ENCODE data around the gene HHIPL2. TPM values are rescaled to one million over a fixed set of nuclear protein-coding genes. Genes with fewer than 3 reads are reported as not detected.

Gene HHIPL2
- total and polyA plus RNA-seq, 8 donors, result 0.20 TPM; not detected in 7

DNA sequence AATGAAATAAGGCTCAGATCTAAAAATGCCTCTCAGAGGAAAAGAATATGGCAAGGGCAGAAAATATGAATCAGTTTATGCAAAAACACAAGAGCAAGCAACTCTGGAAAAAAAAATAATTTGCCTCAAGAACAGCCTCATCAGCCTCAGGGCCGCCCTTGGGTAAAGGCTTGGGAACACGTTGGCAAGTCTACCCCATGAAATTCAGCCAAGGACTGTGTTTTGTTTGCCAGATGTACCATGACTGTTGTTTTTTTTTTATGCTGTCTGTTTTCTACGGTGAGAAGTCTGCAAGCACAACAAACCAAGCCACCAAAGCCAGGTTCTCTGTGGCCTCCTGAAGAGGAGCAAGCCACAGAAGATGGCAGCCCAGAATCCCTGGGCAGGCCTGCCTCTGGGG is 18.0 kb downstream of the HHIPL2 start:
- no peak overlapping the region for H3K27ac ChIP-seq
- no peaks in the 10 kb centered on the region for H3K36me3 ChIP-seq
- H3K4me3 ChIP-seq, result no peak overlapping the region
- no peaks in the 10 kb centered on the region for H3K9me3 ChIP-seq
- intact Hi-C loops (cut with DNase I; ENCODE audit: low total_unique reads), result no loop called here
- 58 to 73% (median 69%) methylated on average over 3 of the region's 3 CpGs for WGBS, 5 donors
- H3K27me3 ChIP-seq, result no peaks in the 10 kb centered on the region
- H3K4me1 ChIP-seq, result no peaks in the 10 kb centered on the region
- TF ChIP-seq, protein P1, sequence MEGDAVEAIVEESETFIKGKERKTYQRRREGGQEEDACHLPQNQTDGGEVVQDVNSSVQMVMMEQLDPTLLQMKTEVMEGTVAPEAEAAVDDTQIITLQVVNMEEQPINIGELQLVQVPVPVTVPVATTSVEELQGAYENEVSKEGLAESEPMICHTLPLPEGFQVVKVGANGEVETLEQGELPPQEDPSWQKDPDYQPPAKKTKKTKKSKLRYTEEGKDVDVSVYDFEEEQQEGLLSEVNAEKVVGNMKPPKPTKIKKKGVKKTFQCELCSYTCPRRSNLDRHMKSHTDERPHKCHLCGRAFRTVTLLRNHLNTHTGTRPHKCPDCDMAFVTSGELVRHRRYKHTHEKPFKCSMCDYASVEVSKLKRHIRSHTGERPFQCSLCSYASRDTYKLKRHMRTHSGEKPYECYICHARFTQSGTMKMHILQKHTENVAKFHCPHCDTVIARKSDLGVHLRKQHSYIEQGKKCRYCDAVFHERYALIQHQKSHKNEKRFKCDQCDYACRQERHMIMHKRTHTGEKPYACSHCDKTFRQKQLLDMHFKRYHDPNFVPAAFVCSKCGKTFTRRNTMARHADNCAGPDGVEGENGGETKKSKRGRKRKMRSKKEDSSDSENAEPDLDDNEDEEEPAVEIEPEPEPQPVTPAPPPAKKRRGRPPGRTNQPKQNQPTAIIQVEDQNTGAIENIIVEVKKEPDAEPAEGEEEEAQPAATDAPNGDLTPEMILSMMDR (IDR thresholded peaks at IDR 0.05), result no peak
- TF ChIP-seq POLR2A (IDR thresholded peaks at IDR 0.05), result no peak
- TF ChIP-seq EP300 (IDR thresholded peaks at IDR 0.05), result no peak
- no peak for TF ChIP-seq POLR2AphosphoS5 (IDR thresholded peaks at IDR 0.05)
- no peak for DNase-seq

- TF ChIP-seq, protein P1 (IDR thresholded peaks at IDR 0.05), result no peak
- Histone ChIP-seq H3K4me3 (no peak overlapping the region), H3K27me3 (no peaks in the 10 kb centered on the region), H3K27ac (no peak overlapping the region), H3K9me3 (no peaks in the 10 kb centered on the region), H3K36me3 (no peaks in the 10 kb centered on the region), H3K4me1 (no peaks in the 10 kb centered on the region)
- no peak for DNase-seq
- WGBS, 5 donors, result 84 to 93% (median 90%) methylated on average over 3 of the region's 3 CpGs
- intact Hi-C loops (cut with DNase I; ENCODE audit: low total_unique reads), result no loop called here
These were observed 18.7 kb downstream of the HHIPL2 start for GRCh38 chr1:222529181-222529580.

DNA sequence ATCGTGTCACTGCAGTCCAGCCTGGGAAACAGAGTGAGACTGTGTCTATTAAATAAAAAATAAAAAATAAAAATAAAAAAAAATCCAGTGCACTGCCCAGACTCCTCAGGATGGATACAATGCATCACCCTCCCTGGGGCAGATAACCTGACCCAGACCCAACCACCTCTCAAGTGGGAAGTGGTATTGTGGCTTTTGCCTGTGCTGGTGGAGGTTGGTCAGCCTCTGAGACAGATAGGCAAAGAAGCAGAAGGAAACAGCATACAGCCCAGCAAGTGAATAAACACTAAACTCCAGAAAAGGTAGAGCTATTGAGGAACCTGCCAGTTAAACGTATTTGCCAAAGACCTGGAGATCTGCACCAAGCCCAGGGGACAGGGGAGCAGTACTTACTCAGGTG is 22.0 kb downstream of the HHIPL2 start:
- Histone ChIP-seq H3K9me3 (no peaks in the 10 kb centered on the region), H3K27ac (no peak overlapping the region), H3K4me3 (no peak overlapping the region), H3K36me3 (no peaks in the 10 kb centered on the region), H3K4me1 (no peaks in the 10 kb centered on the region), H3K27me3 (no peaks in the 10 kb centered on the region)
- DNase-seq, result no peak
- WGBS, 5 donors, result 58 to 78% (median 71%) methylated on average over 2 of the region's 2 CpGs
- TF ChIP-seq, protein P1 (IDR thresholded peaks at IDR 0.05), result no peak
- no peak for TF ChIP-seq POLR2A (IDR thresholded peaks at IDR 0.05)
- no peak for TF ChIP-seq EP300 (IDR thresholded peaks at IDR 0.05)
- no peak for TF ChIP-seq POLR2AphosphoS5 (IDR thresholded peaks at IDR 0.05)
- intact Hi-C loops (cut with DNase I; ENCODE audit: low total_unique reads), result no loop called here

DNA sequence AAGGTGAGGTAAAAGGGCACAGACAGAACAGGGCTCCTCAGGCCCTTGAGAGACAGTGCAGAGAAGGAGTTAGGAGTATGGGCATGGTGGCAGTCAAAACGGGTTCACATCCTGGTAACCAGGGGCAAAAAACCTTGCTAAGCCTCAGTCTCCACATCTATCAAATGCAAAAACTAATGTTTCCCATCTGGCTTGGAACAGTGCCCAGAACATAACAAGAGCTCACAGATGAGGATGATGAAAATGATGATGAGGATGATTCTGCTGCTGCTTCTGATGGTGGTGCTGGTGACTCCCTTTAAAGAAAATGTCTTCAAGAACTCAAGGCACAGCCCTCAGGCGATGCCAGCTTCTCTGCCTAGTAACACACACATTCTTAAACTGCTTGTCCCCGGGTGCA is 24.1 kb downstream of the HHIPL2 start:
- no peak for TF ChIP-seq POLR2AphosphoS5 (IDR thresholded peaks at IDR 0.05)
- no peak for TF ChIP-seq EP300 (IDR thresholded peaks at IDR 0.05)
- TF ChIP-seq, protein P1 (IDR thresholded peaks at IDR 0.05), result no peak
- no peak for TF ChIP-seq POLR2A (IDR thresholded peaks at IDR 0.05)
- intact Hi-C loops (cut with DNase I; ENCODE audit: low total_unique reads), result no loop called here
- DNase-seq, result no peak
- no peaks in the 10 kb centered on the region for H3K36me3 ChIP-seq
- H3K4me3 ChIP-seq, result no peak overlapping the region
- H3K27ac ChIP-seq, result no peak overlapping the region
- H3K4me1 ChIP-seq, result no peaks in the 10 kb centered on the region
- no peaks in the 10 kb centered on the region for H3K9me3 ChIP-seq
- no peaks in the 10 kb centered on the region for H3K27me3 ChIP-seq
- WGBS, 5 donors, result 58 to 82% (median 77%) methylated on average over 3 of the region's 3 CpGs
